H9 (cell line): ENCODE measurements around the gene MAD1L1. TPM values are rescaled to one million over a fixed set of nuclear protein-coding genes. Genes with fewer than 3 reads are reported as not detected.

ENCODE experiments used
- DNase-seq: peaks from one replicate; pipeline ENCODE4 v3.0.0-alpha.2; 2017
- H2AFZ ChIP-seq: one replicate; pipeline ENCODE4 v1.6.1; 2013; ENCODE audit warnings: mild to moderate bottlenecking, low read length, control low read depth, moderate library complexity
- H2AK5ac ChIP-seq: 2 replicates; pipeline ENCODE4 v1.6.1; 2013; ENCODE audit warnings: low read length, control low read depth, mixed read lengths; ENCODE audit not compliant: insufficient read length
- H2BK120ac ChIP-seq: one replicate; pipeline ENCODE4 v1.6.1; 2013; ENCODE audit warnings: low read depth, mild to moderate bottlenecking, low read length, control low read depth, inconsistent platforms; ENCODE audit not compliant: poor library complexity, severe bottlenecking
- H2BK12ac ChIP-seq: 2 replicates; pipeline ENCODE4 v1.6.1; 2013; ENCODE audit warnings: low read length, control low read depth, mixed read lengths, low read depth; ENCODE audit not compliant: insufficient read length
- H2BK15ac ChIP-seq: 2 replicates; pipeline ENCODE4 v1.6.1; 2013; ENCODE audit warnings: low read depth, low read length, control low read depth
- H2BK20ac ChIP-seq: one replicate; pipeline ENCODE4 v1.6.1; 2013; ENCODE audit warnings: low read depth, mild to moderate bottlenecking, low read length, control low read depth, inconsistent platforms; ENCODE audit not compliant: poor library complexity, severe bottlenecking
- H2BK5ac ChIP-seq: 2 replicates; pipeline ENCODE4 v1.6.1; 2013; ENCODE audit warnings: low read length, control low read depth, mixed read lengths; ENCODE audit not compliant: insufficient read length
- H3K14ac ChIP-seq: 2 replicates; pipeline ENCODE4 v1.6.1; 2013; ENCODE audit warnings: low read length, control low read depth; ENCODE audit not compliant: insufficient read depth
- H3K18ac ChIP-seq: 2 replicates; pipeline ENCODE4 v1.6.1; 2013; ENCODE audit warnings: low read depth, mild to moderate bottlenecking, mixed read lengths, low read length, control low read depth; ENCODE audit not compliant: insufficient read length
- H3K23ac ChIP-seq: 2 replicates; pipeline ENCODE4 v1.6.1; 2013; ENCODE audit warnings: low read length, control low read depth, mixed read lengths, low read depth; ENCODE audit not compliant: insufficient read length
- H3K23me2 ChIP-seq: 2 replicates; pipeline ENCODE4 v1.6.1; 2013; ENCODE audit warnings: low read depth, mild to moderate bottlenecking, mixed read lengths, low read length, control low read depth; ENCODE audit not compliant: insufficient read length, poor library complexity, severe bottlenecking
- H3K27ac ChIP-seq: 2 replicates; pipeline ENCODE4 v1.5.1; 2013; ENCODE audit warnings: low read length, control low read depth, mixed read lengths, low read depth; ENCODE audit not compliant: insufficient read length
- H3K27me3 ChIP-seq: 2 replicates; pipeline ENCODE4 v1.6.1; 2013; ENCODE audit warnings: low read length, control low read depth, inconsistent platforms; ENCODE audit not compliant: insufficient read depth
- H3K4ac ChIP-seq: 2 replicates; pipeline ENCODE4 v1.6.1; 2013; ENCODE audit warnings: low read depth, mild to moderate bottlenecking, control low read depth, inconsistent platforms, low read length, moderate library complexity
- H3K4me1 ChIP-seq: 2 replicates; pipeline ENCODE4 v1.6.1; 2013; ENCODE audit warnings: low read length, control low read depth, inconsistent platforms; ENCODE audit not compliant: insufficient read depth
- H3K4me2 ChIP-seq: 2 replicates; pipeline ENCODE4 v1.6.1; 2013; ENCODE audit warnings: low read length, control low read depth, mixed read lengths; ENCODE audit not compliant: insufficient read length, insufficient read depth
- H3K56ac ChIP-seq: 2 replicates; pipeline ENCODE4 v1.6.1; 2013; ENCODE audit warnings: low read depth, mild to moderate bottlenecking, mixed read lengths, low read length, control low read depth; ENCODE audit not compliant: insufficient read length
- H3K79me1 ChIP-seq: 2 replicates; pipeline ENCODE4 v1.6.1; 2013; ENCODE audit warnings: low read depth, mild to moderate bottlenecking, moderate library complexity, low read length, control low read depth, inconsistent platforms; ENCODE audit not compliant: insufficient read depth, poor library complexity, severe bottlenecking
- H3K79me2 ChIP-seq: 2 replicates; pipeline ENCODE4 v1.6.1; 2013; ENCODE audit warnings: low read length, control low read depth, inconsistent platforms; ENCODE audit not compliant: insufficient read depth
- H3K9ac ChIP-seq: 2 replicates; pipeline ENCODE4 v1.6.1; 2013; ENCODE audit warnings: low read length, control low read depth, mixed read lengths; ENCODE audit not compliant: insufficient read length; ENCODE audit errors: extremely low read depth
- H3K9me3 ChIP-seq: one replicate; pipeline ENCODE4 v1.6.1; 2013; ENCODE audit warnings: low read depth, low read length, inconsistent platforms; ENCODE audit not compliant: control insufficient read depth
- H3T11ph ChIP-seq: one replicate; pipeline ENCODE4 v1.6.1; 2013; ENCODE audit warnings: mild to moderate bottlenecking, low read length, control low read depth, inconsistent platforms
- H4K20me1 ChIP-seq: one replicate; pipeline ENCODE4 v1.6.1; 2013; ENCODE audit not compliant: control insufficient read depth, insufficient read length, insufficient read depth
- H4K5ac ChIP-seq: 2 replicates; pipeline ENCODE4 v1.6.1; 2013; ENCODE audit warnings: low read depth, mild to moderate bottlenecking, mixed read lengths, low read length, control low read depth; ENCODE audit not compliant: insufficient read length
- H4K8ac ChIP-seq: replicated peaks from 2 replicates; pipeline ENCODE4 v1.6.1; 2013; ENCODE audit warnings: low read length, control low read depth, mixed read lengths, low read depth; ENCODE audit not compliant: insufficient read length
- H4K91ac ChIP-seq: 2 replicates; pipeline ENCODE4 v1.6.1; 2013; ENCODE audit warnings: low read depth, mild to moderate bottlenecking, moderate library complexity, mixed read lengths, low read length, control low read depth; ENCODE audit not compliant: insufficient read length
- H3K27ac Mint-ChIP-seq, 3 experiments: 2 replicates in 2 of 3; 3 replicates in 1 of 3; pipeline ENCODE4 v1.8.0; 2020 to 2021; ENCODE audit warnings: mixed read lengths in 3 of 3, mild to moderate bottlenecking in 1 of 3, moderate library complexity in 1 of 3
- H3K27me3 Mint-ChIP-seq: 2 replicates; pipeline ENCODE4 v1.8.0; 2021; ENCODE audit warnings: low read depth, mild to moderate bottlenecking, moderate library complexity, mixed read lengths
- H3K36me3 Mint-ChIP-seq, 3 experiments: 2 replicates in 2 of 3; 3 replicates in 1 of 3; pipeline ENCODE4 v1.8.0; 2020 to 2021; ENCODE audit warnings: low read depth in 3 of 3, mixed read lengths in 3 of 3; ENCODE audit not compliant: insufficient read depth in 1 of 3
- H3K4me1 Mint-ChIP-seq, 2 experiments: 2 replicates each; pipeline ENCODE4 v1.8.0; 2020; ENCODE audit warnings: mixed read lengths in 2 of 2
- H3K4me3 Mint-ChIP-seq, 2 experiments: 2 replicates in 1 of 2; 3 replicates in 1 of 2; pipeline ENCODE4 v1.8.0; 2020 to 2021; ENCODE audit warnings: mild to moderate bottlenecking in 2 of 2, mixed read lengths in 2 of 2, moderate library complexity in 1 of 2
- H3K9me3 Mint-ChIP-seq, 2 experiments: 2 replicates in 1 of 2; 3 replicates in 1 of 2; pipeline ENCODE4 v1.8.0; 2020; ENCODE audit warnings: mild to moderate bottlenecking in 2 of 2, mixed read lengths in 2 of 2, moderate library complexity in 1 of 2
- CTCF ChIP-seq: fragments of 200-600 bp; sonication (generic); conservative IDR thresholded peaks from 3 replicates; pipeline ENCODE4 v1.8.0; 2021; ENCODE audit warnings: antibody characterized with exemption, mild to moderate bottlenecking
- WGBS: extraction: QIAGEN DNeasy Blood & Tissue Kit; methylation state at CpG from one replicate; pipeline ENCODE4 v1.1.7; 2013; ENCODE audit warnings: missing lambda C conversion rate, low lambda C conversion rate, mixed read lengths; ENCODE audit not compliant: insufficient read length; ENCODE audit errors: extremely low coverage; 5-methylcytosine and 5-hydroxymethylcytosine counted together
- total RNA-seq: library from RNA; stranded (reverse); gene quantifications from 2 replicates; pipeline ENCODE4 v1.2.1, GENCODE V29; 2021

MAD1L1 gene
- total RNA-seq, 1 experiment from 2014 or later: 39.0 TPM

GRCh38 chr7:2220030-2220429, 12.7 kb downstream of the MAD1L1 start:
- H3K27me3 Mint-ChIP-seq: peaks cover 2% of the 10 kb centered on the region
- peaks cover 5% of the 10 kb centered on the region for H3K79me1 ChIP-seq
- no CpG with 5 or more reads among the region's 19 CpGs for WGBS
- H3K4me1 Mint-ChIP-seq: no peaks in the 10 kb centered on the region
- no peak overlapping the region for H2AK5ac ChIP-seq
- no peak overlapping the region; a peak in 1 of 5 replicates for H3K4me3 Mint-ChIP-seq
- H3K9ac ChIP-seq: no peak overlapping the region
- no peak overlapping the region for H2BK20ac ChIP-seq
- H4K8ac ChIP-seq: no peak overlapping the region
- H4K91ac ChIP-seq: no peak overlapping the region
- no peaks in the 10 kb centered on the region for H3K79me2 ChIP-seq
- DNase-seq: no peak
- no peaks in the 10 kb centered on the region for H3K27me3 ChIP-seq
- no peak overlapping the region for H3K27ac Mint-ChIP-seq
- H3K9me3 ChIP-seq: no peaks in the 10 kb centered on the region
- no peak overlapping the region for H3K18ac ChIP-seq
- no peak overlapping the region for H3K23ac ChIP-seq
- H4K5ac ChIP-seq: no peak overlapping the region
- H3K23me2 ChIP-seq: no peaks in the 10 kb centered on the region
- no peak overlapping the region for H3K4ac ChIP-seq
- H3K36me3 Mint-ChIP-seq: peaks cover 41 to 83% (median 77%) of the 10 kb centered on the region in 3 experiments; a peak in 6 of 7 replicates
- no peak overlapping the region for H3K14ac ChIP-seq
- H3T11ph ChIP-seq: no peak overlapping the region
- no peaks in the 10 kb centered on the region for H3K4me1 ChIP-seq
- H3K9me3 Mint-ChIP-seq: peaks cover 0 to 2% of the 10 kb centered on the region in 2 experiments; a peak in 1 of 5 replicates
- no peak overlapping the region for H2AFZ ChIP-seq
- H2BK5ac ChIP-seq: no peak overlapping the region
- no peak overlapping the region for H2BK12ac ChIP-seq
- H2BK15ac ChIP-seq: no peak overlapping the region
- H3K4me2 ChIP-seq: no peak overlapping the region
- H2BK120ac ChIP-seq: no peak overlapping the region
- H3K56ac ChIP-seq: no peak overlapping the region
- no peaks in the 10 kb centered on the region for H4K20me1 ChIP-seq
- TF ChIP-seq CTCF: no peak
- no peak overlapping the region for H3K27ac ChIP-seq
